ENCODE results near the gene NHLRC2. TPM values are rescaled to one million over a fixed set of nuclear protein-coding genes. Genes with fewer than 3 reads are reported as not detected.

NHLRC2 gene
- total and polyA plus RNA-seq, 10 donors, result 3.4 to 71.1 (median 47.1) TPM

DNA sequence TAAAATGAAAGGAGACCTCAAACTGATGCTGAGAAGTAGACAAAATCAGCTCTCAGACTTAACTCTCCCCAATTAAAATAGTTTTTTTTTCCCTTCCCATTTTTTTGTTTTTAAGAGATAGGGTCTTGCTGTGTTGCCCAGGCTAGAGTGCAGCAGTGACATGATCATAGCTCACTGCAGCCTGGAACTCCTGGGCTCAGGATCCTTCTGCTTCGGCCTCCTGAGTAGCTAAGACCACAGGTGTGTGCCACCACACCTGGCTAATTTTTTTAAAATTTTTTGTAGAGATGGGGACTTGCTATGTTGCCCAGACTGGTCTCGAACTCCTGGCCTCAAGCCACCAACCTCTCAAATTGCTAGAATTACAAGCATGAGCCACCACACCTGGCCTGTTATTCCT is 61.1 kb downstream of the NHLRC2 start:
- no peak for DNase-seq
- Histone ChIP-seq H3K4me1 (no peaks in the 10 kb centered on the region), H3K9me3 (no peaks in the 10 kb centered on the region), H3K36me3 (peaks cover 0 to 45% (median 5%) of the 10 kb centered on the region in 6 donors), H3K4me3 (no peak overlapping the region), H3K27me3 (replicated peaks in 1 of 7) (no peaks in the 10 kb centered on the region), H3K27ac (no peak overlapping the region)
- no peak for TF ChIP-seq POLR2A (IDR thresholded peaks at IDR 0.05)
- TF ChIP-seq CTCF (IDR thresholded peaks at IDR 0.05 in 8 of 11, conservative IDR thresholded peaks at IDR 0.05 in 3 of 11), result no peak
- TF ChIP-seq POLR2AphosphoS5 (IDR thresholded peaks at IDR 0.05), result no peak
- WGBS, 5 donors, result 94 to 100% (median 96%) methylated on average over 2 of the region's 2 CpGs
- intact Hi-C loops (cut with DNase I; ENCODE audit: low total_unique reads), result no loop called here

DNA sequence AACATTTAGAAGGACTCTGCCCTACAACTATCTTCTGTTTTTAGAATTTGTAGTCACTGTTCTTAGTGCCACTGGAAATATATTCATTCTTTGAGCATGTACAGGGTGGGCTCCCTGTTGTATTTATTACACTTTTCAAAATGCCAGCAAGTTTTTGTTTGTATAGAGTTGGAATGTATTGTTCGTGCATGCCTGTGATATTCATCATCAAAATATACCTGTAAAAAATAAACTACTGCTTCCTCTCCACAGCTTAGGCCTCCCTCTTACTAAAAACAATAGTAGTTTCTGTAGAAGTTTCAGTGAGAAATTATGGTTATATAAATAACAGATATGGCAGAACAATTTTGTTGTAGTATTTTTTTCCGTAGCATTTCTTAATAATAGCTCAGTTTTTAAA is 61.6 kb downstream of the NHLRC2 start:
- 88 to 95% (median 92%) methylated on average over 2 of the region's 2 CpGs for WGBS, 5 donors
- H3K4me3 ChIP-seq, result no peak overlapping the region
- H3K27me3 ChIP-seq (replicated peaks in 1 of 7), result no peaks in the 10 kb centered on the region
- TF ChIP-seq CTCF (IDR thresholded peaks at IDR 0.05 in 8 of 11, conservative IDR thresholded peaks at IDR 0.05 in 3 of 11), result no peak
- TF ChIP-seq POLR2A (IDR thresholded peaks at IDR 0.05), result no peak
- TF ChIP-seq POLR2AphosphoS5 (IDR thresholded peaks at IDR 0.05), result no peak
- H3K36me3 ChIP-seq, result peaks cover 0 to 40% (median 5%) of the 10 kb centered on the region in 6 donors
- no peak overlapping the region for H3K27ac ChIP-seq
- intact Hi-C loops (cut with DNase I; ENCODE audit: low total_unique reads), result no loop called here
- no peaks in the 10 kb centered on the region for H3K4me1 ChIP-seq
- H3K9me3 ChIP-seq, result no peaks in the 10 kb centered on the region
- no peak for DNase-seq

GRCh38 chr10:113917636-113918035 is 63.2 kb downstream of the NHLRC2 start:
- H3K4me1 ChIP-seq, result peaks cover 0 to 9% (median 3%) of the 10 kb centered on the region in 6 donors
- H3K9me3 ChIP-seq, result no peaks in the 10 kb centered on the region
- 86 to 88% (median 87%) methylated on average over 3 of the region's 3 CpGs for WGBS, 5 donors
- intact Hi-C loops (cut with DNase I; ENCODE audit: low total_unique reads), result no loop called here
- TF ChIP-seq POLR2AphosphoS5 (IDR thresholded peaks at IDR 0.05) (no peak), POLR2A (IDR thresholded peaks at IDR 0.05) (no peak), CTCF (IDR thresholded peaks at IDR 0.05 in 8 of 11, conservative IDR thresholded peaks at IDR 0.05 in 3 of 11) (no peak)
- DNase-seq, result no peak
- peaks cover 0 to 25% (median 1%) of the 10 kb centered on the region in 6 donors for H3K36me3 ChIP-seq
- H3K4me3 ChIP-seq, result no peak overlapping the region
- H3K27ac ChIP-seq, result no peak overlapping the region
- no peaks in the 10 kb centered on the region for H3K27me3 ChIP-seq (replicated peaks in 1 of 7)

GRCh38 chr10:113920114-113920513 is 65.7 kb downstream of the NHLRC2 start:
- H3K4me3 ChIP-seq, result no peak overlapping the region
- DNase-seq, result no peak
- H3K27ac ChIP-seq, result no peak overlapping the region
- peaks cover 0 to 12% (median 9%) of the 10 kb centered on the region in 8 donors for H3K9me3 ChIP-seq
- WGBS, 5 donors, result 74 to 86% (median 77%) methylated on average over 3 of the region's 3 CpGs
- TF ChIP-seq CTCF (IDR thresholded peaks at IDR 0.05 in 8 of 11, conservative IDR thresholded peaks at IDR 0.05 in 3 of 11), result no peak
- TF ChIP-seq POLR2A (IDR thresholded peaks at IDR 0.05), result no peak
- no peak for TF ChIP-seq POLR2AphosphoS5 (IDR thresholded peaks at IDR 0.05)
- intact Hi-C loops (cut with DNase I; ENCODE audit: low total_unique reads), result no loop called here
- H3K4me1 ChIP-seq, result peaks cover 0 to 9% (median 3%) of the 10 kb centered on the region in 6 donors
- peaks cover 0 to 16% (median 0%) of the 10 kb centered on the region in 6 donors for H3K36me3 ChIP-seq
- no peaks in the 10 kb centered on the region for H3K27me3 ChIP-seq (replicated peaks in 1 of 7)
